CD4-positive, alpha-beta memory T cell (primary cell): Measurements from ENCODE around the gene NFILZ. TPM values are rescaled to one million over a fixed set of nuclear protein-coding genes. Genes with fewer than 3 reads are reported as not detected.

Experiments used
- CTCF ChIA-PET: fragments of 350-600 bp; sonication (Branson Sonifier 250); formaldehyde crosslinking; loops from one replicate; lab custom pipeline; 2021; ENCODE audit warnings: inconsistent platforms; ENCODE audit not compliant: partially characterized antibody; lab: Charles Lee
- POLR2A ChIA-PET: fragments of 350-600 bp; sonication (Branson Sonifier 250); formaldehyde crosslinking; loops from one replicate; lab custom pipeline; 2021; ENCODE audit not compliant: partially characterized antibody; lab: Charles Lee
- DNase-seq, 5 donors: peaks; one replicate each; pipeline versions ENCODE4 v3.0.0 to v3.0.0-alpha.2; 2020 to 2022; ENCODE audit warnings: mixed read lengths in 1 of 5
- H3K27ac ChIP-seq: one replicate; pipeline ENCODE4 v1.7.0; 2013; ENCODE audit warnings: low read depth, low read length
- H3K27me3 ChIP-seq: 2 replicates; pipeline ENCODE4 v1.7.0; 2013; ENCODE audit warnings: mild to moderate bottlenecking, low read length, moderate library complexity; ENCODE audit not compliant: insufficient read depth
- H3K36me3 ChIP-seq: 2 replicates; pipeline ENCODE4 v1.7.0; 2013; ENCODE audit warnings: mild to moderate bottlenecking, low read length, moderate library complexity; ENCODE audit not compliant: insufficient read depth
- H3K4me1 ChIP-seq: 2 replicates; pipeline ENCODE4 v1.7.0; 2013; ENCODE audit warnings: mild to moderate bottlenecking, low read length, moderate library complexity; ENCODE audit not compliant: insufficient read depth
- H3K4me3 ChIP-seq, 2 donors: one replicate each; pipeline ENCODE4 v1.7.0; 2013; ENCODE audit warnings: low read length in 2 of 2, mild to moderate bottlenecking in 1 of 2
- H3K9me3 ChIP-seq, 2 donors: one replicate each; pipeline ENCODE4 v1.7.0; 2013; ENCODE audit warnings: low read length in 2 of 2, control low read depth in 1 of 2; ENCODE audit not compliant: control insufficient read depth in 1 of 2
- H3K27ac Mint-ChIP-seq, 7 donors: one replicate each; pipeline ENCODE4 v1.8.0; 2020 to 2021; ENCODE audit warnings: mixed read lengths in 7 of 7, mild to moderate bottlenecking in 6 of 7, inconsistent platforms in 3 of 7, moderate library complexity in 3 of 7
- H3K27me3 Mint-ChIP-seq, 2 donors: one replicate each; pipeline ENCODE4 v1.8.0; 2020 to 2021; ENCODE audit warnings: mixed read lengths in 2 of 2
- H3K36me3 Mint-ChIP-seq, 2 donors: one replicate each; pipeline ENCODE4 v1.8.0; 2020 to 2021; ENCODE audit warnings: mixed read lengths in 2 of 2, inconsistent platforms in 1 of 2, mild to moderate bottlenecking in 1 of 2
- H3K4me1 Mint-ChIP-seq, 4 donors: one replicate each; pipeline ENCODE4 v1.8.0; 2020 to 2021; ENCODE audit warnings: mixed read lengths in 4 of 4, mild to moderate bottlenecking in 1 of 4
- H3K4me3 Mint-ChIP-seq, 8 donors: one replicate each; pipeline ENCODE4 v1.8.0; 2020 to 2021; ENCODE audit warnings: mixed read lengths in 8 of 8, mild to moderate bottlenecking in 7 of 8, moderate library complexity in 6 of 8, inconsistent platforms in 3 of 8
- H3K9me3 Mint-ChIP-seq, 8 donors: one replicate each; pipeline ENCODE4 v1.8.0; 2020 to 2021; ENCODE audit warnings: mixed read lengths in 8 of 8, mild to moderate bottlenecking in 5 of 8, inconsistent platforms in 3 of 8, moderate library complexity in 1 of 8
- intact Hi-C: fragments of 100-400 bp; cut with micrococcal nuclease; formaldehyde crosslinking; loops from one replicate; pipeline ENCODE4 v1.15.1; 2023
- polyA plus RNA-seq, 2 donors: library from polyadenylated mRNA; unstranded; fragments of 300-500 nt; fragmentation: Illumina TruSeq; gene quantifications; one replicate each; pipeline ENCODE4 v1.2.3, GENCODE V29; 2021
- total RNA-seq, 2 experiments: library from RNA; stranded (reverse); gene quantifications; one replicate each; pipeline ENCODE4 v1.2.3, GENCODE V29; 2021

The NFILZ gene
- total and polyA plus RNA-seq, 4 experiments from 2014 or later: not detected

DNA sequence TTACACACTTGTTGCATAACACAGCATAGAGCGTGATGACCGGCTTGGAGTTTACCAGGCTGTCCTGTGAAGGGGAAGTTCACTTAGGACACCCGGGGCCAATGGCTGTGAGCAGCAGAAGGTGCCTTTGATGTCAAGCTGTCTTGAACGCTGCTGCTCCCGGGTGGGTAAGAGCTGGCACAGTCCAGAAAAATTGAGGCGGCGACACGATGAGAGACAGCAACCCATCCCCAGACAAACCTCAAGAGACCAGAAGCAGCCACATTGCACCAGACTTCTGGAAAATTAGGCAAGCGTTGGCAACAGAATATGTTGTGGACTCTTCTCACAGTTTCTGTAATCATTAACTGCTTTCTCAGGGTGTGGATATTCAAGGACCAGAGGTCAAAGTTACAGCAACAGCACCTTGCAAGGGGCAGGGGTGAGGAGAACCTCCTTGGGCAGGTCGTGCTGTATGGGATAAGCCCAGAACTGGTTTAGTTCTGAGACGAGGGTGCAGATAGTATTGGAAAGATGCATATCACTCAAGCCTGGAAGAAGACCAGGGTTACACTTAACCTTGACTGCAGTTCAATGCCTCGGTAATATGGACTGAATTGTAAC, 10.1 kb downstream of the NFILZ start:
- ChIA-PET CTCF (interaction anchor here (0.6 to 2.8 kb wide), 2 partner anchors 25 to 374 kb away, joined by 3 to 14 read pairs; no protein-coding TSS in a partner anchor), POLR2A (no interaction called here)
- no peaks in the 10 kb centered on the region for H3K36me3 Mint-ChIP-seq
- peaks cover 0 to 4% (median under 1%) of the 10 kb centered on the region in 4 donors for H3K4me1 Mint-ChIP-seq
- Histone ChIP-seq H3K27me3 (no peaks in the 10 kb centered on the region), H3K36me3 (no peaks in the 10 kb centered on the region), H3K27ac (no peak overlapping the region), H3K4me1 (no peaks in the 10 kb centered on the region), H3K4me3 (no peak overlapping the region), H3K9me3 (no peaks in the 10 kb centered on the region)
- peaks cover 14 to 19% of the 10 kb centered on the region in 2 donors for H3K27me3 Mint-ChIP-seq
- intact Hi-C loops: no loop called here
- H3K4me3 Mint-ChIP-seq: no peak overlapping the region
- no peak for DNase-seq
- peaks cover 0 to 3% (median 0%) of the 10 kb centered on the region in 8 donors for H3K9me3 Mint-ChIP-seq
- H3K27ac Mint-ChIP-seq: no peak overlapping the region

DNA sequence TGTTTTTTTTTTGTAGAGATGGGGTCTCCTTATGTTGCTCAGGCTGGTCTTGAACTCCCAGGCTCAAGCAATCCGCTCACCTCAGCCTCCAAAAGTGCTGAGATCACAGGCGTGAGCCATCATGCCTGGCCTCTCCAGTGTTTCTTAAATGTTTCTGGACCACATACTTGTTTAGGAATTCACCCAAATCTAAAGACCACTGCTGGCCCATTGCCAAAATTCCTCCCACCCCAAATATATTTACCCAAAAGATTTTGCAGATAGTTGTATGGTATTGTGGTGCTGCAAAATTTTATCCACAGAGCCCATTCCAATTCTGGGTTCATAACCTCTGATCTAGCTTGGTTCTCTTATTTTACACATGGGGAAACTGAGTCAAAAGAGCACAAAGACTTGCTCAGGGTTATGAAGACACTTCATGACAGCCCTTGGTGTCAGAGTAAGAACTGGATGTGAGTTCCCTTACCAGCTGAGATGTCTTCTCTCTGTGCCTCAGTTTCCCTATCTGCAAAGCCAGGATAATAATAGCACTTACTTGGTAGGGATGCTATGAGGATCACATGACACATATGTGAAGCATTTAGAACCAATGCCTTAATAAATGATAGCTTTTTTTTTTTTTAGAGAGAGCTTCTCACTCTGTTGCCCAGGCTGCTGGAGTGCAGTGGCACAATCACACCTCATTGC, 10.9 kb downstream of the NFILZ start:
- no peaks in the 10 kb centered on the region for H3K36me3 Mint-ChIP-seq
- Histone ChIP-seq H3K27me3 (no peaks in the 10 kb centered on the region), H3K36me3 (no peaks in the 10 kb centered on the region), H3K4me1 (no peaks in the 10 kb centered on the region), H3K27ac (no peak overlapping the region), H3K9me3 (no peaks in the 10 kb centered on the region), H3K4me3 (no peak overlapping the region)
- no peak for DNase-seq
- ChIA-PET CTCF (interaction anchor here (0.6 to 5.9 kb wide), 26 partner anchors 8 to 635 kb away, joined by 3 to 76 read pairs (median 4); partner anchors contain the start of genes ELAVL1, MARCHF2, MYO1F and NFILZ), POLR2A (interaction anchor here (1.2 to 1.6 kb wide), 3 partner anchors 60 to 228 kb away, joined by 4 to 6 read pairs (median 4); partner anchors contain the start of gene MARCHF2)
- intact Hi-C loops: no loop called here
- no peak overlapping the region for H3K27ac Mint-ChIP-seq
- H3K27me3 Mint-ChIP-seq: peaks cover 14 to 19% of the 10 kb centered on the region in 2 donors
- peaks cover 0 to 4% (median under 1%) of the 10 kb centered on the region in 4 donors for H3K4me1 Mint-ChIP-seq
- peaks cover 0 to 5% (median 0%) of the 10 kb centered on the region in 8 donors for H3K9me3 Mint-ChIP-seq
- no peak overlapping the region for H3K4me3 Mint-ChIP-seq

DNA sequence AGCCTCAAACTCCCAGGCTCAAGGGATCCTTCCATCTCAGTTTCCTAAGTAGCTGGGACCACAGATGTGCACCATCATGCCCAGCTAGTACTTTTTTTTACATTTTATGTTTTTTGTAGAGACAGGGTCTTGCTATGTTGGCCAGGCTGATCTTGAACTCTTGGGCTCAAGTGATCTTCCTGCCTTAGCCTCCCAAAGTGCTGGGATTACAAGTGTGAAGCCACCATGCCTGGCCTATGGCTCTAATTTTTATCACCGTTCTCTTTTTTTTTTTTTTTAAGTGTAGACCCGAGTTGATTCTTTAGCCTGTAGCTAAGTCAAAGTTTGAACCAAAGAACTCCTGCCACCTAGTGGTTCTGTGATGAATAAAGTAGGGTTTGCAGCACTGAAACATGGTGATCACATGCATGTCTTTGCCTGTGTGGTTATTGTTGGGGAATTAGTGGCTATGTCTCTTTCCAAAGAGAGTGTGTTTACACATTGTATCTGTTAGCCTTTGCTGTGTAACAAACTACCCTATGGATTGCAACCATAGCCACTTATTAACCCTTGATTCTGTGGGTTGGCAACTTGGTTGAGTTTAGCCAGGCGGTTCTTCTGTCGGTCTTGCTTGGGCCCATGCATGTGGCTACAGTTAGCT, 11.6 kb downstream of the NFILZ start:
- H3K4me3 Mint-ChIP-seq: no peak overlapping the region
- peak in 4 of 5 donors; percentile 44 to 53 (median 48) for DNase-seq
- Histone ChIP-seq H3K9me3 (no peaks in the 10 kb centered on the region), H3K27me3 (no peaks in the 10 kb centered on the region), H3K4me1 (no peaks in the 10 kb centered on the region), H3K36me3 (no peaks in the 10 kb centered on the region), H3K27ac (no peak overlapping the region), H3K4me3 (no peak overlapping the region)
- H3K27me3 Mint-ChIP-seq: peaks cover 16 to 19% of the 10 kb centered on the region in 2 donors
- H3K4me1 Mint-ChIP-seq: peaks cover 0 to 4% (median under 1%) of the 10 kb centered on the region in 4 donors
- H3K27ac Mint-ChIP-seq: no peak overlapping the region
- POLR2A ChIA-PET: interaction anchor here (1.2 to 1.6 kb wide), 3 partner anchors 61 to 229 kb away, joined by 4 to 6 read pairs (median 4); partner anchors contain the start of gene MARCHF2
- H3K36me3 Mint-ChIP-seq: no peaks in the 10 kb centered on the region
- intact Hi-C loops: loop anchor here (1.0 kb wide), 1 partner anchor 62 kb away; no protein-coding TSS in a partner anchor
- CTCF ChIA-PET: interaction anchor here (0.6 to 5.9 kb wide), 26 partner anchors 8 to 636 kb away, joined by 3 to 76 read pairs (median 4); partner anchors contain the start of genes ELAVL1, MARCHF2, MYO1F and NFILZ
- peaks cover 0 to 5% (median 0%) of the 10 kb centered on the region in 8 donors for H3K9me3 Mint-ChIP-seq

DNA sequence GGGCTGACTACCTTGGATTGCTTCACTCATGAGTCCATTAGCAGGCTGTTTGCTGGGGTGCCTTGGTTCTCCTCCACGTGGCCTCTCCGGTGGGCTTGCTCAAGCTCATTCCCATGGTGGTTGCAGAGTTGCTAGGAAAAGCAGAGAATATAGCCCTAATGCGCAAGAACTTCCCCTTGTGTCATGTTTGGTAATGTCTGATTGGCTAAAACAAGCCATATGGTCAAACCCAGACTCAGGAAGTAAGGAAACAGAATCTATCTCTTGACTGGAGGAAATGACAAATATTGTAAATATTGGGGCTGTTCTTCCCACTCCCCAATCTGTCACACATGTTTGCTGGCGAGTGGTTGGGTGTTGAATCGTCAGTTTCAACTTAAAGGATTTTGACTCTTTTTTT, 12.1 kb downstream of the NFILZ start:
- Histone ChIP-seq H3K27ac (no peak overlapping the region), H3K4me1 (no peaks in the 10 kb centered on the region), H3K4me3 (no peak overlapping the region), H3K9me3 (no peaks in the 10 kb centered on the region), H3K36me3 (no peaks in the 10 kb centered on the region), H3K27me3 (no peaks in the 10 kb centered on the region)
- Mint-ChIP-seq H3K36me3 (no peaks in the 10 kb centered on the region), H3K9me3 (peaks cover 0 to 5% (median 0%) of the 10 kb centered on the region in 8 donors), H3K27ac (no peak overlapping the region), H3K27me3 (peaks cover 16 to 19% of the 10 kb centered on the region in 2 donors), H3K4me3 (no peak overlapping the region), H3K4me1 (peaks cover 0 to 4% (median under 1%) of the 10 kb centered on the region in 4 donors)
- CTCF ChIA-PET: interaction anchor here (1.1 to 5.9 kb wide), 12 partner anchors 8 to 289 kb away, joined by 4 to 76 read pairs (median 10); partner anchors contain the start of genes MARCHF2, MYO1F and NFILZ
- POLR2A ChIA-PET: interaction anchor here (1.2 to 1.6 kb wide), 2 partner anchors 62 to 73 kb away, joined by 4 to 6 read pairs; no protein-coding TSS in a partner anchor
- DNase-seq: no peak
- intact Hi-C loops: loop anchor here (1.0 kb wide), 1 partner anchor 62 kb away; no protein-coding TSS in a partner anchor

DNA sequence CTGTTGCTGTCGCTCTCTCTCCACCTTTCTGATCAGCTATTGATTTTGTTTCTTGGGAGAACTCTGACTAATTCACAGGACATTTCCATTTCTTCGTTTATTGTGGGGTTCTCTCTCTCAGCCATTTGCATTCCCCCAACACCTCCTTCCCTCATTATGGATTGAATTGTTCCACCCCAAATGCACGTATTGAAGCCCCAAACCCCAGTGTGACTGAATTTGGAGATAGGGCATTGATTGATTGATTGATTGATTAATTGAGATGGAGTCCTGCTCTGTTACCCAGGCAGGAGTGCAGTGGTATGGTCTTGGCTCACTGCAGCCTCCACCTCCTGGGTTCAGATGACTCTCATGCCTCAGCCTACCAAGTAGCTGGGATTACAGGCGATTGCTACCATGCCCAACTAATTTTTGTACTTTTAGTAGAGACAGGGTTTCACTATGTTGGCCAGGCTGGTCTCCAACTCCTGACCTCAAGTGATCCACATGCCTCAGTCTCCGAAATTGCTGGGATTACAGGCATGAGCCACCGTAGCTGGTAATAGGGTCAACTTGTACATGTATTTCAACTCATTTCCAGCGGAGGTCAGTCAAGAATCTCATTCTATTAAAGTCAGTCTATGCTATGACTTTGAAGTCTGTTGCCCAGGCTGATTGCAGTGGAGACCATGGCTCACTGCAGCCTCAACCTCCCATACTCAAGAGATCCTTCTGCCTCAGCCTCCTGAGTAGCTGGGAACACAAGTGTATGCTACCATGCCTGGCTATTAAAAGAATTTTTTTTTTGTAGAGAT, 13.6 kb downstream of the NFILZ start:
- DNase-seq: no peak
- H3K4me1 Mint-ChIP-seq: peaks cover 0 to 2% (median 0%) of the 10 kb centered on the region in 4 donors
- H3K27me3 Mint-ChIP-seq: peaks cover 9 to 11% of the 10 kb centered on the region in 2 donors
- intact Hi-C loops: no loop called here
- no peaks in the 10 kb centered on the region for H3K36me3 ChIP-seq
- H3K9me3 ChIP-seq: no peaks in the 10 kb centered on the region
- H3K4me3 Mint-ChIP-seq: no peak overlapping the region
- H3K4me1 ChIP-seq: no peaks in the 10 kb centered on the region
- no peak overlapping the region for H3K4me3 ChIP-seq
- no peak overlapping the region for H3K27ac ChIP-seq
- H3K36me3 Mint-ChIP-seq: no peaks in the 10 kb centered on the region
- H3K27ac Mint-ChIP-seq: no peak overlapping the region
- no peaks in the 10 kb centered on the region for H3K27me3 ChIP-seq
- POLR2A ChIA-PET: interaction anchor here (0.8 kb wide), 1 partner anchor 131 kb away, joined by 3 read pairs; no protein-coding TSS in a partner anchor
- H3K9me3 Mint-ChIP-seq: peaks cover 0 to 5% (median 0%) of the 10 kb centered on the region in 8 donors
- CTCF ChIA-PET: interaction anchor here (0.8 to 5.9 kb wide), 7 partner anchors 8 to 64 kb away, joined by 3 to 76 read pairs (median 3); partner anchors contain the start of gene MYO1F

DNA sequence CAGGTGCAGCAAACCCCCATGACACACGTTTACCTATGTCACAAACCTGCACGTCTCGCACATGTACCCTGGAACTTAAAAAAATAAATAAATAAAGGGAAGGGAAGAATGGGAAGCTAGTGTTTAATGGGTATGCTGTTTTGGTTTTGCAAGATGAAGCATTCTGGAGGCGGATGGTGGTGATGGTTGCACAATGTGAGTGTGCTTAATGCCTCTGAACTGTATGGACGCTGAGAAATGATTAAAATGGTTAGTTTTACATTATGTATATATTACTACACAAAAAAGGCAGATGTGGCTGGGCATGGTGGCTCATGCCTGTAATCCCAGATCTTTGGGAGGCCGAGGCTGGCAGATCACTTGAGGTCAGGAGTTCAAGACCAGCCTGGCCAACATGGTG, 17.8 kb downstream of the NFILZ start:
- Mint-ChIP-seq H3K36me3 (no peaks in the 10 kb centered on the region), H3K9me3 (peaks cover 0 to 2% (median 0%) of the 10 kb centered on the region in 8 donors), H3K27me3 (peaks cover 2 to 3% of the 10 kb centered on the region in 2 donors), H3K4me1 (peaks cover 0 to 11% (median 4%) of the 10 kb centered on the region in 4 donors), H3K27ac (no peak overlapping the region), H3K4me3 (no peak overlapping the region)
- POLR2A ChIA-PET: no interaction called here
- Histone ChIP-seq H3K9me3 (no peaks in the 10 kb centered on the region), H3K4me3 (no peak overlapping the region), H3K4me1 (no peaks in the 10 kb centered on the region), H3K36me3 (no peaks in the 10 kb centered on the region), H3K27ac (no peak overlapping the region), H3K27me3 (no peaks in the 10 kb centered on the region)
- DNase-seq: no peak
- intact Hi-C loops: no loop called here
- CTCF ChIA-PET: no interaction called here
